H1 (cell line): ENCODE results near the gene ADGRB3. TPM values are rescaled to one million over a fixed set of nuclear protein-coding genes. Genes with fewer than 3 reads are reported as not detected.

Experiments
- CTCF ChIA-PET: fragments of 300-600 bp; sonication (Branson Sonifier 250); formaldehyde crosslinking; loops from one replicate; lab custom pipeline; 2021; ENCODE audit not compliant: partially characterized antibody; lab: Charles Lee
- POLR2A ChIA-PET: fragments of 300-600 bp; sonication (Branson Sonifier 250); formaldehyde crosslinking; loops from one replicate; lab custom pipeline; 2021; ENCODE audit warnings: inconsistent platforms; ENCODE audit not compliant: partially characterized antibody; lab: Charles Lee
- DNase-seq, 2 experiments: peaks; one replicate each; pipeline versions ENCODE4 v3.0.0 to v3.0.0-alpha.2; 2010 to 2022; ENCODE audit warnings: low spot score in 2 of 2, low read depth in 1 of 2, mixed read lengths in 1 of 2
- FAIRE-seq: peaks from 2 replicates; lab custom pipeline; 2011; peaks lifted over from hg19 to GRCh38; lab: Jason Lieb, UNC
- H2AFZ ChIP-seq: 2 replicates; pipeline ENCODE4 v1.8.1; 2012; ENCODE audit warnings: low read length, inconsistent platforms
- H2AK5ac ChIP-seq: 2 replicates; pipeline ENCODE4 v1.6.1; 2013; ENCODE audit warnings: low read depth, low read length
- H2BK120ac ChIP-seq: replicated peaks from 2 replicates; pipeline ENCODE3; 2013; ENCODE audit warnings: low read depth, low read length, inconsistent platforms
- H2BK12ac ChIP-seq: 2 replicates; pipeline ENCODE4 v1.6.1; 2013; ENCODE audit warnings: low read depth, low read length
- H2BK15ac ChIP-seq: 2 replicates; pipeline ENCODE4 v1.6.1; 2013; ENCODE audit warnings: low read length
- H2BK20ac ChIP-seq: 2 replicates; pipeline ENCODE4 v1.6.1; 2013; ENCODE audit warnings: low read length
- H2BK5ac ChIP-seq: 2 replicates; pipeline ENCODE4 v1.6.1; 2013; ENCODE audit warnings: low read depth, low read length
- H3K14ac ChIP-seq: 2 replicates; pipeline ENCODE4 v1.6.1; 2013; ENCODE audit warnings: inconsistent platforms; ENCODE audit not compliant: insufficient read length
- H3K18ac ChIP-seq: 2 replicates; pipeline ENCODE4 v1.6.1; 2013; ENCODE audit warnings: low read length; ENCODE audit errors: extremely low read depth
- H3K23ac ChIP-seq: 2 replicates; pipeline ENCODE4 v1.6.1; 2013; ENCODE audit warnings: inconsistent platforms; ENCODE audit not compliant: insufficient read length
- H3K23me2 ChIP-seq: 2 replicates; pipeline ENCODE4 v1.6.1; 2013; ENCODE audit warnings: low read depth, low read length
- H3K27ac ChIP-seq: 2 replicates; pipeline ENCODE4 v1.6.1; 2011; ENCODE audit warnings: low read depth, low read length, inconsistent platforms
- H3K27me3 ChIP-seq, 4 experiments: replicated peaks in 1 of 4; 1 replicate in 1 of 4; 2 replicates in 3 of 4; pipeline versions ENCODE4 v1.6.1 to v1.8.1; 2011 to 2013; ENCODE audit warnings: low read length in 3 of 4, mild to moderate bottlenecking in 3 of 4, inconsistent platforms in 2 of 4, mixed read lengths in 2 of 4, moderate library complexity in 1 of 4; ENCODE audit not compliant: control insufficient read depth in 3 of 4, insufficient read depth in 3 of 4; ENCODE audit errors: extremely low read depth in 1 of 4
- H3K36me3 ChIP-seq, 4 experiments: 2 replicates each; pipeline versions ENCODE4 v1.6.1 to v1.8.1; 2011 to 2013; ENCODE audit warnings: mild to moderate bottlenecking in 4 of 4, low read length in 3 of 4, moderate library complexity in 2 of 4, control low read depth in 1 of 4, inconsistent platforms in 1 of 4; ENCODE audit not compliant: insufficient read depth in 4 of 4, control insufficient read depth in 2 of 4
- H3K4ac ChIP-seq: replicated peaks from 2 replicates; pipeline ENCODE3; 2013; ENCODE audit warnings: low read length, low read depth, mixed read lengths, inconsistent platforms; ENCODE audit not compliant: insufficient read length
- H3K4me1 ChIP-seq, 4 experiments: replicated peaks in 1 of 4; 1 replicate in 1 of 4; 2 replicates in 3 of 4; pipeline versions ENCODE4 v1.6.1 to v1.8.1; 2011 to 2013; ENCODE audit warnings: low read length in 3 of 4, inconsistent platforms in 2 of 4, mixed read lengths in 1 of 4; ENCODE audit not compliant: insufficient read depth in 4 of 4, control insufficient read depth in 3 of 4
- H3K4me2 ChIP-seq, 2 experiments: 2 replicates each; pipeline versions ENCODE4 v1.6.1 to v1.8.1; 2011 to 2013; ENCODE audit warnings: low read depth in 2 of 2, low read length in 2 of 2, control low read depth in 1 of 2, inconsistent platforms in 1 of 2, mild to moderate bottlenecking in 1 of 2; ENCODE audit not compliant: insufficient read depth in 1 of 2
- H3K4me3 ChIP-seq, 4 experiments: fragments of 200-600, 300-600 bp in 1 of 4; sonication (generic), shearing (Covaris generic), sonication (Bioruptor Twin) in 1 of 4; 2 replicates each; pipeline versions ENCODE4 v1.5.1 to v1.8.1; 2011 to 2016; ENCODE audit warnings: low read length in 4 of 4, low read depth in 3 of 4, control low read depth in 2 of 4, inconsistent platforms in 2 of 4, mild to moderate bottlenecking in 2 of 4, mixed read lengths in 1 of 4, moderate library complexity in 1 of 4; ENCODE audit not compliant: insufficient read depth in 2 of 4; ENCODE audit errors: extremely low read depth in 1 of 4
- H3K56ac ChIP-seq: replicated peaks from 2 replicates; pipeline ENCODE3; 2013; ENCODE audit warnings: low read depth, mild to moderate bottlenecking, mixed read lengths, low read length, inconsistent platforms; ENCODE audit not compliant: insufficient read length
- H3K79me1 ChIP-seq: 2 replicates; pipeline ENCODE4 v1.6.1; 2013; ENCODE audit warnings: low read depth, low read length, control low read depth
- H3K79me2 ChIP-seq, 2 experiments: 2 replicates each; pipeline versions ENCODE4 v1.6.1 to v1.8.1; 2012 to 2013; ENCODE audit warnings: low read length in 2 of 2, mild to moderate bottlenecking in 2 of 2, inconsistent platforms in 1 of 2; ENCODE audit not compliant: insufficient read depth in 2 of 2, control insufficient read depth in 1 of 2
- H3K9ac ChIP-seq, 4 experiments: replicated peaks in 1 of 4; 1 replicate in 1 of 4; 2 replicates in 3 of 4; pipeline versions ENCODE4 v1.6.1 to v1.8.1; 2011 to 2013; ENCODE audit warnings: low read depth in 3 of 4, low read length in 3 of 4, control low read depth in 2 of 4, mild to moderate bottlenecking in 2 of 4, moderate library complexity in 2 of 4, inconsistent platforms in 1 of 4; ENCODE audit errors: extremely low read depth in 1 of 4
- H3K9me3 ChIP-seq, 2 experiments: 2 replicates each; pipeline versions ENCODE4 v1.6.1 to v1.8.1; 2012 to 2013; ENCODE audit warnings: mild to moderate bottlenecking in 2 of 2, moderate library complexity in 2 of 2, control low read depth in 1 of 2, inconsistent platforms in 1 of 2, low read depth in 1 of 2, low read length in 1 of 2, mixed read lengths in 1 of 2; ENCODE audit not compliant: insufficient read depth in 2 of 2
- H4K20me1 ChIP-seq, 2 experiments: replicated peaks in 1 of 2; 2 replicates each; pipeline versions ENCODE3 to v1.8.1; 2011 to 2013; ENCODE audit warnings: inconsistent platforms in 2 of 2, low read length in 2 of 2, mild to moderate bottlenecking in 1 of 2; ENCODE audit not compliant: insufficient read depth in 2 of 2, control insufficient read depth in 1 of 2
- H4K5ac ChIP-seq: 2 replicates; pipeline ENCODE4 v1.6.1; 2013; ENCODE audit warnings: low read length, low read depth, mixed read lengths, inconsistent platforms; ENCODE audit not compliant: insufficient read length
- H4K8ac ChIP-seq: 2 replicates; pipeline ENCODE4 v1.8.0; 2013; ENCODE audit warnings: mild to moderate bottlenecking, moderate library complexity, low read length, inconsistent platforms; ENCODE audit not compliant: insufficient read depth; ENCODE audit errors: extremely low read depth
- H4K91ac ChIP-seq: replicated peaks from 2 replicates; pipeline ENCODE3; 2013; ENCODE audit warnings: low read length, mixed read lengths, inconsistent platforms; ENCODE audit not compliant: insufficient read length
- BACH1 ChIP-seq: IDR thresholded peaks from 2 replicates; pipeline ENCODE4 v1.6.1; 2012; ENCODE audit warnings: low read length, improper control_type of control experiment
- CBX5 ChIP-seq: fragments of 300-800, 300-1000 bp; sonication (generic); IDR thresholded peaks from 2 replicates; pipeline ENCODE4 v1.7.1; 2016; ENCODE audit warnings: antibody characterized with exemption, low read length, low read depth
- CREB1 ChIP-seq: IDR thresholded peaks from 2 replicates; pipeline ENCODE4 v1.6.1; 2012; ENCODE audit warnings: inconsistent platforms
- HDAC6 ChIP-seq: IDR thresholded peaks from one replicate; pipeline ENCODE4 v1.7.1; 2012; ENCODE audit warnings: low read depth, mild to moderate bottlenecking, inconsistent platforms, low read length, moderate library complexity
- JUN ChIP-seq: IDR thresholded peaks from 2 replicates; pipeline ENCODE4 v1.6.1; 2011; ENCODE audit warnings: low read depth, mild to moderate bottlenecking, improper control_type of control experiment, low read length
- KDM1A ChIP-seq: fragments of 200-600, 300-600 bp; sonication (generic); IDR thresholded peaks from 2 replicates; pipeline ENCODE4 v1.7.1; 2016; ENCODE audit warnings: mild to moderate bottlenecking, low read length, borderline replicate concordance
- POU5F1 ChIP-seq: IDR thresholded peaks from 2 replicates; pipeline ENCODE4 v1.6.1; 2011; ENCODE audit warnings: low read depth, mild to moderate bottlenecking, low read length, moderate library complexity
- SIRT6 ChIP-seq: IDR thresholded peaks from one replicate; pipeline ENCODE4 v1.7.1; 2012; ENCODE audit warnings: low read length, inconsistent platforms
- TAF1 ChIP-seq: IDR thresholded peaks from 2 replicates; pipeline ENCODE4 v1.6.1; 2011; ENCODE audit warnings: mild to moderate bottlenecking, low read depth, low read length
- WGBS, 2 experiments: shearing (Covaris generic) in 1 of 2; methylation state at CpG; one replicate each; pipeline versions ENCODE4 v1.1.6 to v1.1.7; 2013 to 2015; ENCODE audit warnings: low lambda C conversion rate in 2 of 2, mixed read lengths in 2 of 2, inconsistent platforms in 1 of 2, low coverage in 1 of 2, missing lambda C conversion rate in 1 of 2; ENCODE audit not compliant: insufficient replicate concordance in 2 of 2, insufficient coverage in 1 of 2, insufficient read length in 1 of 2; ENCODE audit errors: extremely low coverage in 1 of 2, missing lambda C conversion rate in 1 of 2; 5-methylcytosine and 5-hydroxymethylcytosine counted together
- polyA plus RNA-seq, 7 experiments: library from polyadenylated mRNA; depleted of rRNA in 3 of 7; stranded (reverse) in 5 of 7; unstranded in 2 of 7; fragments of >200 nt in 5 of 7; fragments of 200-250 nt in 2 of 7; gene quantifications; 1 replicate in 5 of 7; 2 replicates in 1 of 7; 4 replicates in 1 of 7; pipeline versions ENCODE4 v1.2.1 to v1.2.3, GENCODE V29; 2011 to 2013; ENCODE audit warnings: missing spikeins in 2 of 7, mixed read lengths in 2 of 7
- total RNA-seq: library from RNA; stranded (reverse); fragmentation: NEBNext Ultra II Directional; extraction: Animal tissue kit (Norgen Biotek cat#: 25700); gene quantifications from 2 replicates; pipeline ENCODE4 v1.2.1, GENCODE V29; 2021
- TF ChIP-seq, protein P1 (sequence below): IDR thresholded peaks from 2 replicates; pipeline ENCODE4 v1.6.1; 2012; ENCODE audit warnings: low read length, inconsistent platforms

Gene ADGRB3
- total and polyA plus RNA-seq, 2 of the 8 experiments (the other 6 are each of a cell fraction or from before 2014, with no cell fraction given): 0.35 to 1.2 TPM

GRCh38 chr6:68993911-68994310 is 358.8 kb downstream of the ADGRB3 start:
- TF ChIP-seq POU5F1: no peak
- TF ChIP-seq, protein P1, sequence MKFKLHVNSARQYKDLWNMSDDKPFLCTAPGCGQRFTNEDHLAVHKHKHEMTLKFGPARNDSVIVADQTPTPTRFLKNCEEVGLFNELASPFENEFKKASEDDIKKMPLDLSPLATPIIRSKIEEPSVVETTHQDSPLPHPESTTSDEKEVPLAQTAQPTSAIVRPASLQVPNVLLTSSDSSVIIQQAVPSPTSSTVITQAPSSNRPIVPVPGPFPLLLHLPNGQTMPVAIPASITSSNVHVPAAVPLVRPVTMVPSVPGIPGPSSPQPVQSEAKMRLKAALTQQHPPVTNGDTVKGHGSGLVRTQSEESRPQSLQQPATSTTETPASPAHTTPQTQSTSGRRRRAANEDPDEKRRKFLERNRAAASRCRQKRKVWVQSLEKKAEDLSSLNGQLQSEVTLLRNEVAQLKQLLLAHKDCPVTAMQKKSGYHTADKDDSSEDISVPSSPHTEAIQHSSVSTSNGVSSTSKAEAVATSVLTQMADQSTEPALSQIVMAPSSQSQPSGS: no peak
- TF ChIP-seq TAF1: no peak
- no peak for TF ChIP-seq CREB1
- TF ChIP-seq SIRT6: no peak
- TF ChIP-seq JUN: no peak
- TF ChIP-seq KDM1A: no peak
- TF ChIP-seq BACH1: no peak
- no peak for TF ChIP-seq HDAC6
- TF ChIP-seq CBX5: no peak
- Histone ChIP-seq H3K36me3 (no peaks in the 10 kb centered on the region), H3K9ac (no peak overlapping the region), H3K18ac (no peak overlapping the region), H3K4me2 (no peak overlapping the region), H2BK120ac (no peak overlapping the region), H3K4ac (no peak overlapping the region), H2BK20ac (no peak overlapping the region), H2AK5ac (no peak overlapping the region), H3K9me3 (no peaks in the 10 kb centered on the region), H3K79me1 (no peaks in the 10 kb centered on the region), H3K27ac (no peak overlapping the region), H4K20me1 (no peaks in the 10 kb centered on the region), H2BK5ac (no peak overlapping the region), H3K23ac (no peak overlapping the region), H3K27me3 (no peaks in the 10 kb centered on the region), H4K8ac (no peak overlapping the region), H2BK12ac (no peak overlapping the region), H2BK15ac (no peak overlapping the region), H3K4me3 (no peak overlapping the region), H3K79me2 (no peaks in the 10 kb centered on the region), H4K91ac (no peak overlapping the region), H2AFZ (no peak overlapping the region), H3K56ac (no peak overlapping the region), H4K5ac (no peak overlapping the region), H3K4me1 (peaks cover 0 to 4% (median 2%) of the 10 kb centered on the region in 4 experiments; a peak in 2 of 7 replicates), H3K14ac (no peak overlapping the region), H3K23me2 (no peaks in the 10 kb centered on the region)
- FAIRE-seq: no peak
- ChIA-PET CTCF (no interaction called here), POLR2A (no interaction called here)
- 77% methylated on average over 5 of the region's 5 CpGs; no CpG with 5 or more reads in 1 of the 2 experiments for WGBS, 2 experiments
- DNase-seq: no peak
